Measurements from ENCODE around the gene OSBPL5. TPM values are rescaled to one million over a fixed set of nuclear protein-coding genes. Genes with fewer than 3 reads are reported as not detected.
A peak's percentile ranks its signal among the peaks of the same experiment; 100 is the strongest.

The OSBPL5 gene
- total RNA-seq, 2 donors from 2014 or later = 34.0 to 69.5 TPM

DNA sequence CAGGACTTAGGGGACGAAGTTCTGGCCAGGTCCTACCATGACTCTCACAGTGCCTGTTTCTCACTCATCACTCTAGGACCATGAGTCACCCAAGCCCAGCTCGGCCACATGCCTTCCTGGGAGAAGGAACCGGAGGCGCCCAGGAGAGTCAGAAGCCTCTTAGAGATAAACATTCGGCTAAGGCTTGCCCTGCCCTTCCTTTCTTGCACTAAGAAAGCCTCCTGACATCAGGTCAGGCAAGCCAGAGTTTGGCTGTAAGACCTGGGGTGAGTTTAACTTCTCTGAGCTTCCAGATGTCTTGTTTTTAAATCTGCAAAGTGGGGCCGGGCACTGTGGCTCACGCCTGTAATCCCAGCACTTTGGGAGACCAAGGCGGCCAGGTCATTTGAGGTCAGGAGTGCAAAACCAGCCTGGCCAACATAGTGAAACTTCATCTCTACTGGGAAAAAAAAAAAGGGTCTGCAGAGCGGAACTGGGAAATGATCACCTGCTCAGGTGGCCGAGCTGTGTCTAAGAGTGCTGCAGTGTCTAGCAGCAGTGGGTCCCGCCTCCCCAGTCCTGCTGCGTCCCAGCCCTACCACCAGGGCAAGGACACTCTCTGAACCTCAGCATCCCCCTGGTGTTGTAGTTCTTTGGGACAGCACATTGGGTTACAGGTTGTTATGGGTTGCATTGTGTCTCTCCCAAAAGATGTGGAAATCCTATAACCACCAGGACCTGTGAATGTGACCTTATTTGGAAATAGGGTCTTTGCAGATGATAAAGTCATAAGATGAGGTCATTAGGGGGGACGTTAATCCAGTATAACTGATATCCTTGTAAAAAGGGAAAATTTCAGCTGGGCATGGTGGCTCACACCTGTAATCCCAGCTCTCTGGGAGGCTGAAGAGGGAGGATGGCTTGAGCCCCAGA, 106.1 kb downstream of the OSBPL5 start:
- Histone ChIP-seq H3K4me1 (peaks cover 6% of the 10 kb centered on the region), H3K9ac (ENCODE audit: low read depth in 2 of 2, low read length in 2 of 2) (no peak overlapping the region), H3K4me3 (no peak overlapping the region), H3K27me3 (no peaks in the 10 kb centered on the region), H3K9me3 (no peaks in the 10 kb centered on the region), H3K36me3 (no peaks in the 10 kb centered on the region), H3K27ac (no peak overlapping the region)
- intact Hi-C loops (cut with DNase I) = no loop called here
- DNase-seq = no peak
- TF ChIP-seq, protein P1, sequence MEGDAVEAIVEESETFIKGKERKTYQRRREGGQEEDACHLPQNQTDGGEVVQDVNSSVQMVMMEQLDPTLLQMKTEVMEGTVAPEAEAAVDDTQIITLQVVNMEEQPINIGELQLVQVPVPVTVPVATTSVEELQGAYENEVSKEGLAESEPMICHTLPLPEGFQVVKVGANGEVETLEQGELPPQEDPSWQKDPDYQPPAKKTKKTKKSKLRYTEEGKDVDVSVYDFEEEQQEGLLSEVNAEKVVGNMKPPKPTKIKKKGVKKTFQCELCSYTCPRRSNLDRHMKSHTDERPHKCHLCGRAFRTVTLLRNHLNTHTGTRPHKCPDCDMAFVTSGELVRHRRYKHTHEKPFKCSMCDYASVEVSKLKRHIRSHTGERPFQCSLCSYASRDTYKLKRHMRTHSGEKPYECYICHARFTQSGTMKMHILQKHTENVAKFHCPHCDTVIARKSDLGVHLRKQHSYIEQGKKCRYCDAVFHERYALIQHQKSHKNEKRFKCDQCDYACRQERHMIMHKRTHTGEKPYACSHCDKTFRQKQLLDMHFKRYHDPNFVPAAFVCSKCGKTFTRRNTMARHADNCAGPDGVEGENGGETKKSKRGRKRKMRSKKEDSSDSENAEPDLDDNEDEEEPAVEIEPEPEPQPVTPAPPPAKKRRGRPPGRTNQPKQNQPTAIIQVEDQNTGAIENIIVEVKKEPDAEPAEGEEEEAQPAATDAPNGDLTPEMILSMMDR (IDR thresholded peaks at IDR 0.05) = no peak

DNA sequence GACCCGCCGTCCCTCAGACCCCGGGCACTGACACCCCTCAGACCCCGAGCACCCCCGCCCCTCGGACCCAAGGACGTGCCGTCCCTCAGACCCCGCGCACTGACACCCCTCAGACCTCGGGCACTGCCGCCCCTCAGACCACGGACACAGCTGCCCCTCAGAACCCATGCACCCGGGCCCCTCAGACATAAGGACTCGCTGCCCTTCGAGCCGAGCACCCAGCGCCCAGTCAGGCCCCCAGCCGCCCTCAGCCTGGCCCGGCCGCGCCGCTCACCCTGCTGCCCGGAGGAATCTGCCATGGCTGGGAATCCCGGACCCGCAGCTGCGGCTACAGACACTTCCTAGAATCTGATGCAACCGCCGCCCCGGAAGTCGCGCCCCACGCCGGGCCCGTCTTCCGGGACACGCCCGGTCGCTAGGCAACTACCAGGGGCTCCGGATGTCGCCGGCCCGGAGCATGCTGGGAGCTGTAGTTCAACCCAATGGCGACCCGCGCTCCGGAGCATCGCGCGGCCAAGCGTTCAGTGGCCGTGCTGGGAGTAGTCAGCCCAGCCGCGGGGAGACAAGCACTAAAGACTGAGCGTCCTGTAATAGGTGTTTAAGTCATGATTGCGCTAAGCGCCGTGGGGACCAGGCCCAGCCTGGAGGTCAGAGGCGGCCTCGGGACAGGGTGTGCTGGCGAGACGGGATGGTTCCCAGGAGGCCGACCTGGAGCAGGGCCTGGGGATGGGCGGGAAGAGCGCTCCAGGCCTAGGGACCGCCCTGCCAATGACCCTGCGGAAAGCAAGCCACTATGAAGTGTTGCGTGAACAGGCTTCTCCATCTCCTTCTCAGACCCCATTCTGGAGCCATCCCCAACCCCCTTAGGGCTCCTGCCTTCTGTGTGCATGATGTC, 107.8 kb downstream of the OSBPL5 start, which contains the start of gene CARS1:
TSS of gene CARS1 (minus strand) at position 355 of the 895 bp plus-strand sequence. CDS start at position 299, 56 bp downstream.
- DNase-seq = peak; percentile 97
- Histone ChIP-seq H3K36me3 (no peaks in the 10 kb centered on the region), H3K27ac (peak within 1 kb of the TSS; percentile 66), H3K27me3 (no peaks in the 10 kb centered on the region), H3K4me1 (peaks cover 6% of the 10 kb centered on the region), H3K9ac (ENCODE audit: low read depth in 2 of 2, low read length in 2 of 2) (peak within 1 kb of the TSS; percentile 89 to 91), H3K9me3 (no peaks in the 10 kb centered on the region), H3K4me3 (peak within 1 kb of the TSS; percentile 97)
- intact Hi-C loops (cut with DNase I) = no loop called here
- TF ChIP-seq, protein P1 (IDR thresholded peaks at IDR 0.05) = no peak

DNA sequence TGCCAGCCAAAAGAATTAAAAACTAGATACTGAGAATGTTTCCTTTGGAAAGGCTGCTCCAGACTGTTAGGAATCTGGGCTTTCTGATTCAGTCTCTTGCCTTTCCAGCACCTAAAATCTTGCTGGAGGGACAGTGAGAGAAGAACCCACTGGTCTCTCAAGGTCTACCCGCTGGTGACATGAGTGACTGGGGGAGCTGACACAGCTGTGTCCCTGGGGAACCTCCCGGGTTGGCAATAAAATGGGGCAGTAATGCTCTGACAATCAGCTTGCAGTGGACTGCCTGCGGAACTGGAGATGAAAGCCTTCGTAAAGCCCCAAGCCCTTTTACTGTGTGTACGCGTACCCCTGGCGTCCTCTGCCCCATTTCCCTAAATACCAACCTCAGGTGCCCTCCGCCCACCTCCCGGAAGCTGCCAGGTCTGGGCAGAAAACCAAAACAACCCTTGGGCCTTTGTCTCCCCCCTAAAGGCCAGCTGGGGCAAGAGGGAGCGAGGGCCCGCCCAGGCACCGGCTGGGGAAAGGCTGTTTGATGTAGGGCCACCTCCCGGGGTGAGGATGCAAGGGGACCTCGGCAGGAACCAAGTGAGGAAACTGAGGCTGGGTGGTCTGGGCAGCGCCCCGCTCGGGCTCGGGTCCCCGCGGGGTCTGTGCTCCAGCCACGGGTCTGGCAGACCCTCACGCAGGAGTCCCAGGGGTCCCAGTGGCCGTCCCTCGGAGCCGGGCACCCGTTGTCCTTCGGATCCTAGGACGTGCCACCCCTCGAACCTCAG, 108.6 kb downstream of the OSBPL5 start:
- Histone ChIP-seq H3K27ac (peak overlapping the region; percentile 66), H3K36me3 (no peaks in the 10 kb centered on the region), H3K9ac (ENCODE audit: low read depth in 2 of 2, low read length in 2 of 2) (peak overlapping the region; percentile 89 to 91), H3K4me1 (peaks cover 6% of the 10 kb centered on the region), H3K4me3 (peak overlapping the region; percentile 97), H3K27me3 (no peaks in the 10 kb centered on the region), H3K9me3 (no peaks in the 10 kb centered on the region)
- peak; percentile 54 for DNase-seq
- intact Hi-C loops (cut with DNase I) = no loop called here
- TF ChIP-seq, protein P1 (IDR thresholded peaks at IDR 0.05) = no peak

GRCh38 chr11:3055891-3056290, 109.2 kb downstream of the OSBPL5 start:
- no peaks in the 10 kb centered on the region for H3K36me3 ChIP-seq
- intact Hi-C loops (cut with DNase I) = no loop called here
- no peaks in the 10 kb centered on the region for H3K9me3 ChIP-seq
- H3K27me3 ChIP-seq = no peaks in the 10 kb centered on the region
- peak overlapping the region; percentile 89 to 91 for H3K9ac ChIP-seq (ENCODE audit: low read depth in 2 of 2, low read length in 2 of 2)
- H3K4me1 ChIP-seq = peaks cover 6% of the 10 kb centered on the region
- H3K27ac ChIP-seq = peak overlapping the region; percentile 66
- DNase-seq = peak; percentile 46
- peak overlapping the region; percentile 97 for H3K4me3 ChIP-seq
- TF ChIP-seq, protein P1 (IDR thresholded peaks at IDR 0.05) = no peak

DNA sequence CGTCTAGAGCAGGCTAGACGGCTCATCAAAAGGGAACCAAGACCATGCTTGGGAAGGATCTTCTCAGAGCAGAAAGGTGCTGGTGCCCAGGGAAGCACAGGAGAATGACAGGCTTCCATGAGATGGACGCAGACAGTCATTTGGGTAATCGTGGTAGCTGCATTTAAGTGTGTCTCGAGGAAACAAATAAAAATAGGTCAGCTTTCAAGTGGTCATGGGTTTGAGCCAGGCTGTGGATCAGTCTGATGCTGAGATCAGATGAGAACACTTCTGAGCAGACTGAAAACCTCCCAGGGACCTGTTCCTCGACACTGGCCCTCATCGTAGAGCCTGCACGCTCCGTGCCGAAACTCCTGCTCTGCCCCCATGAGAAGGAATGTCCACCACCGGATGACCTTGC, 112.5 kb downstream of the OSBPL5 start:
- DNase-seq = no peak
- no peak overlapping the region for H3K4me3 ChIP-seq
- TF ChIP-seq, protein P1 (IDR thresholded peaks at IDR 0.05) = no peak
- H3K27me3 ChIP-seq = no peaks in the 10 kb centered on the region
- peaks cover 6% of the 10 kb centered on the region for H3K4me1 ChIP-seq
- no peaks in the 10 kb centered on the region for H3K9me3 ChIP-seq
- no peaks in the 10 kb centered on the region for H3K36me3 ChIP-seq
- no peak overlapping the region for H3K9ac ChIP-seq (ENCODE audit: low read depth in 2 of 2, low read length in 2 of 2)
- no peak overlapping the region for H3K27ac ChIP-seq
- intact Hi-C loops (cut with DNase I) = no loop called here

Measured in colonic mucosa (tissue), 4 donors.